Measurements from ENCODE around the gene SLC22A15. TPM values are rescaled to one million over a fixed set of nuclear protein-coding genes. Genes with fewer than 3 reads are reported as not detected.

SLC22A15 gene
- total RNA-seq, 1 donor from 2014 or later, result 9.8 TPM

GRCh38 chr1:116099379-116099778, 123.1 kb downstream of the SLC22A15 start:
- no peak for DNase-seq (ENCODE audit: low spot score)
- TF ChIP-seq CTCF (IDR thresholded peaks at IDR 0.05), result no peak
- Mint-ChIP-seq H3K4me1 (ENCODE audit: low read depth) (no peaks in the 10 kb centered on the region), H3K9me3 (ENCODE audit: low read depth) (peaks cover 8% of the 10 kb centered on the region), H3K36me3 (ENCODE audit: low read depth) (peaks cover 12% of the 10 kb centered on the region), H3K27ac (ENCODE audit: unreplicated experiment) (no peak overlapping the region), H3K4me3 (ENCODE audit: unreplicated experiment) (no peak overlapping the region), H3K27me3 (ENCODE audit: low read depth) (no peaks in the 10 kb centered on the region)

- Mint-ChIP-seq H3K36me3 (ENCODE audit: low read depth) (peaks cover 11% of the 10 kb centered on the region), H3K4me1 (ENCODE audit: low read depth) (no peaks in the 10 kb centered on the region), H3K4me3 (ENCODE audit: unreplicated experiment) (no peak overlapping the region), H3K9me3 (ENCODE audit: low read depth) (peaks cover 5% of the 10 kb centered on the region), H3K27ac (ENCODE audit: unreplicated experiment) (no peak overlapping the region), H3K27me3 (ENCODE audit: low read depth) (no peaks in the 10 kb centered on the region)
- TF ChIP-seq CTCF (IDR thresholded peaks at IDR 0.05), result no peak
- DNase-seq (ENCODE audit: low spot score), result no peak
Observed at GRCh38 chr1:116099919-116100318, 123.6 kb downstream of the SLC22A15 start.

- DNase-seq (ENCODE audit: low spot score), result no peak
- no peak overlapping the region for H3K4me3 Mint-ChIP-seq (ENCODE audit: unreplicated experiment)
- TF ChIP-seq CTCF (IDR thresholded peaks at IDR 0.05), result no peak
- H3K36me3 Mint-ChIP-seq (ENCODE audit: low read depth), result peaks cover 3% of the 10 kb centered on the region
- no peak overlapping the region for H3K27ac Mint-ChIP-seq (ENCODE audit: unreplicated experiment)
- H3K9me3 Mint-ChIP-seq (ENCODE audit: low read depth), result no peaks in the 10 kb centered on the region
- peaks cover 11% of the 10 kb centered on the region for H3K4me1 Mint-ChIP-seq (ENCODE audit: low read depth)
- no peaks in the 10 kb centered on the region for H3K27me3 Mint-ChIP-seq (ENCODE audit: low read depth)
Observed at GRCh38 chr1:116104667-116105066, 128.4 kb downstream of the SLC22A15 start.

GRCh38 chr1:116105996-116106395, 129.7 kb downstream of the SLC22A15 start:
- no peak overlapping the region for H3K4me3 Mint-ChIP-seq (ENCODE audit: unreplicated experiment)
- DNase-seq (ENCODE audit: low spot score), result no peak
- H3K27ac Mint-ChIP-seq (ENCODE audit: unreplicated experiment), result no peak overlapping the region
- H3K27me3 Mint-ChIP-seq (ENCODE audit: low read depth), result no peaks in the 10 kb centered on the region
- no peak for TF ChIP-seq CTCF (IDR thresholded peaks at IDR 0.05)
- H3K36me3 Mint-ChIP-seq (ENCODE audit: low read depth), result peaks cover 3% of the 10 kb centered on the region
- H3K4me1 Mint-ChIP-seq (ENCODE audit: low read depth), result peaks cover 16% of the 10 kb centered on the region
- H3K9me3 Mint-ChIP-seq (ENCODE audit: low read depth), result no peaks in the 10 kb centered on the region

GRCh38 chr1:116106646-116107045, 130.3 kb downstream of the SLC22A15 start:
- no peak for TF ChIP-seq CTCF (IDR thresholded peaks at IDR 0.05)
- Mint-ChIP-seq H3K4me1 (ENCODE audit: low read depth) (peaks cover 16% of the 10 kb centered on the region), H3K9me3 (ENCODE audit: low read depth) (no peaks in the 10 kb centered on the region), H3K27me3 (ENCODE audit: low read depth) (no peaks in the 10 kb centered on the region), H3K4me3 (ENCODE audit: unreplicated experiment) (no peak overlapping the region), H3K27ac (ENCODE audit: unreplicated experiment) (peak overlapping the region; percentile 45), H3K36me3 (ENCODE audit: low read depth) (peaks cover 3% of the 10 kb centered on the region)
- DNase-seq (ENCODE audit: low spot score), result no peak

Data from chondrocyte (in vitro differentiated cells).